Activated naive CD4-positive, alpha-beta T cell treated with anti-CD3 and anti-CD28 coated beads for 36 hours (primary cell): ENCODE measurements around the gene PKHD1. TPM values are rescaled to one million over a fixed set of nuclear protein-coding genes. Genes with fewer than 3 reads are reported as not detected.

Experiments used
- CTCF ChIA-PET: fragments of 350-600 bp; sonication (Branson Sonifier 250); formaldehyde crosslinking; loops from one replicate; lab custom pipeline; 2021; ENCODE audit warnings: antibody characterized with exemption; lab: Charles Lee
- DNase-seq: peaks from one replicate; pipeline ENCODE4 v3.0.0-alpha.2; 2020
- H3K27ac Mint-ChIP-seq: one replicate; pipeline ENCODE4 v1.8.0; 2021; ENCODE audit warnings: mild to moderate bottlenecking, mixed read lengths
- H3K27me3 Mint-ChIP-seq: one replicate; pipeline ENCODE4 v1.8.0; 2021; ENCODE audit warnings: low read depth, mixed read lengths
- H3K36me3 Mint-ChIP-seq: one replicate; pipeline ENCODE4 v1.8.0; 2021; ENCODE audit warnings: low read depth, mixed read lengths
- H3K4me1 Mint-ChIP-seq: one replicate; pipeline ENCODE4 v1.8.0; 2021; ENCODE audit warnings: low read depth, mixed read lengths
- H3K4me3 Mint-ChIP-seq: one replicate; pipeline ENCODE4 v1.8.0; 2021; ENCODE audit warnings: mild to moderate bottlenecking, moderate library complexity, mixed read lengths
- H3K9me3 Mint-ChIP-seq: one replicate; pipeline ENCODE4 v1.8.0; 2021; ENCODE audit warnings: mixed read lengths
- intact Hi-C: fragments of 100-400 bp; cut with micrococcal nuclease; formaldehyde crosslinking; loops from one replicate; pipeline ENCODE4 v1.15.1; 2023
- total RNA-seq, 2 experiments: library from RNA; stranded (reverse); gene quantifications; one replicate each; pipeline ENCODE4 v1.2.3, GENCODE V29; 2021

Gene PKHD1
- total RNA-seq, 2 experiments from 2014 or later: not detected

GRCh38 chr6:51678274-51678673 is 409.1 kb downstream of the PKHD1 start:
- H3K9me3 Mint-ChIP-seq: no peaks in the 10 kb centered on the region
- no peak overlapping the region for H3K27ac Mint-ChIP-seq
- no peak overlapping the region for H3K4me3 Mint-ChIP-seq
- intact Hi-C loops: no loop called here
- no peak for DNase-seq
- no peaks in the 10 kb centered on the region for H3K4me1 Mint-ChIP-seq
- CTCF ChIA-PET: interaction anchor here (0.6 kb wide), 1 partner anchor 145 kb away, joined by 4 read pairs; no protein-coding TSS in a partner anchor
- no peaks in the 10 kb centered on the region for H3K36me3 Mint-ChIP-seq
- H3K27me3 Mint-ChIP-seq: peaks cover 3% of the 10 kb centered on the region

GRCh38 chr6:51675922-51676275 is 411.5 kb downstream of the PKHD1 start:
- Mint-ChIP-seq H3K4me3 (no peak overlapping the region), H3K27me3 (peaks cover 3% of the 10 kb centered on the region), H3K9me3 (no peaks in the 10 kb centered on the region), H3K4me1 (no peaks in the 10 kb centered on the region), H3K27ac (no peak overlapping the region), H3K36me3 (no peaks in the 10 kb centered on the region)
- intact Hi-C loops: no loop called here
- no peak for DNase-seq
- CTCF ChIA-PET: no interaction called here

GRCh38 chr6:51675020-51675921 is 412.1 kb downstream of the PKHD1 start:
- no peaks in the 10 kb centered on the region for H3K4me1 Mint-ChIP-seq
- peaks cover 3% of the 10 kb centered on the region for H3K27me3 Mint-ChIP-seq
- H3K36me3 Mint-ChIP-seq: no peaks in the 10 kb centered on the region
- no peaks in the 10 kb centered on the region for H3K9me3 Mint-ChIP-seq
- intact Hi-C loops: no loop called here
- CTCF ChIA-PET: no interaction called here
- DNase-seq: no peak
- H3K4me3 Mint-ChIP-seq: no peak overlapping the region
- H3K27ac Mint-ChIP-seq: no peak overlapping the region

GRCh38 chr6:51663525-51663924 is 423.9 kb downstream of the PKHD1 start:
- Mint-ChIP-seq H3K9me3 (no peaks in the 10 kb centered on the region), H3K4me1 (no peaks in the 10 kb centered on the region)
- intact Hi-C loops: no loop called here

GRCh38 chr6:51660767-51661166 is 426.6 kb downstream of the PKHD1 start:
- no peak overlapping the region for H3K27ac Mint-ChIP-seq
- intact Hi-C loops: no loop called here
- H3K4me1 Mint-ChIP-seq: no peaks in the 10 kb centered on the region
- no peaks in the 10 kb centered on the region for H3K36me3 Mint-ChIP-seq
- H3K27me3 Mint-ChIP-seq: no peaks in the 10 kb centered on the region
- no peak overlapping the region for H3K4me3 Mint-ChIP-seq
- CTCF ChIA-PET: no interaction called here
- H3K9me3 Mint-ChIP-seq: peaks cover 2% of the 10 kb centered on the region
- no peak for DNase-seq

More at GRCh38 chr6:51663525-51663924, 423.9 kb downstream of the PKHD1 start:
- Mint-ChIP-seq H3K4me3 (no peak overlapping the region), H3K27ac (no peak overlapping the region), H3K27me3 (no peaks in the 10 kb centered on the region), H3K36me3 (no peaks in the 10 kb centered on the region)
- no peak for DNase-seq
- CTCF ChIA-PET: no interaction called here

GRCh38 chr6:51657491-51657890 is 429.9 kb downstream of the PKHD1 start:
- no peak for DNase-seq
- Mint-ChIP-seq H3K4me3 (no peak overlapping the region), H3K9me3 (peaks cover 2% of the 10 kb centered on the region), H3K4me1 (no peaks in the 10 kb centered on the region), H3K27me3 (no peaks in the 10 kb centered on the region), H3K36me3 (no peaks in the 10 kb centered on the region), H3K27ac (no peak overlapping the region)
- CTCF ChIA-PET: no interaction called here
- intact Hi-C loops: no loop called here

GRCh38 chr6:51655517-51655916 is 431.9 kb downstream of the PKHD1 start:
- Mint-ChIP-seq H3K4me1 (no peaks in the 10 kb centered on the region), H3K9me3 (peaks cover 2% of the 10 kb centered on the region), H3K27me3 (no peaks in the 10 kb centered on the region), H3K36me3 (no peaks in the 10 kb centered on the region), H3K4me3 (no peak overlapping the region), H3K27ac (no peak overlapping the region)
- intact Hi-C loops: no loop called here
- no peak for DNase-seq
- CTCF ChIA-PET: no interaction called here

- Mint-ChIP-seq H3K4me1 (no peaks in the 10 kb centered on the region), H3K36me3 (no peaks in the 10 kb centered on the region), H3K27me3 (no peaks in the 10 kb centered on the region), H3K27ac (no peak overlapping the region), H3K9me3 (peaks cover 2% of the 10 kb centered on the region), H3K4me3 (no peak overlapping the region)
- no peak for DNase-seq
- CTCF ChIA-PET: no interaction called here
- intact Hi-C loops: no loop called here
These were observed 432.8 kb downstream of the PKHD1 start for GRCh38 chr6:51654647-51655046.

- intact Hi-C loops: no loop called here
- no peaks in the 10 kb centered on the region for H3K27me3 Mint-ChIP-seq
- no peak for DNase-seq
- H3K4me3 Mint-ChIP-seq: no peak overlapping the region
- H3K9me3 Mint-ChIP-seq: no peaks in the 10 kb centered on the region
- CTCF ChIA-PET: no interaction called here
- H3K36me3 Mint-ChIP-seq: no peaks in the 10 kb centered on the region
- no peaks in the 10 kb centered on the region for H3K4me1 Mint-ChIP-seq
- no peak overlapping the region for H3K27ac Mint-ChIP-seq
These were observed 436.1 kb downstream of the PKHD1 start for GRCh38 chr6:51651132-51651817.

GRCh38 chr6:51648774-51649173 is 438.6 kb downstream of the PKHD1 start:
- intact Hi-C loops: no loop called here

GRCh38 chr6:51648236-51648635 is 439.2 kb downstream of the PKHD1 start:
- Mint-ChIP-seq H3K36me3 (no peaks in the 10 kb centered on the region), H3K9me3 (no peaks in the 10 kb centered on the region), H3K27me3 (no peaks in the 10 kb centered on the region), H3K4me1 (no peaks in the 10 kb centered on the region), H3K27ac (no peak overlapping the region), H3K4me3 (no peak overlapping the region)
- CTCF ChIA-PET: no interaction called here
- no peak for DNase-seq
- intact Hi-C loops: no loop called here

More at GRCh38 chr6:51648774-51649173, 438.6 kb downstream of the PKHD1 start:
- CTCF ChIA-PET: no interaction called here
- no peaks in the 10 kb centered on the region for H3K36me3 Mint-ChIP-seq
- no peak overlapping the region for H3K27ac Mint-ChIP-seq
- H3K4me3 Mint-ChIP-seq: no peak overlapping the region
- no peaks in the 10 kb centered on the region for H3K9me3 Mint-ChIP-seq
- no peak for DNase-seq
- no peaks in the 10 kb centered on the region for H3K27me3 Mint-ChIP-seq
- H3K4me1 Mint-ChIP-seq: no peaks in the 10 kb centered on the region

GRCh38 chr6:51644426-51644825 is 443.0 kb downstream of the PKHD1 start:
- no peak for DNase-seq
- CTCF ChIA-PET: no interaction called here
- Mint-ChIP-seq H3K9me3 (peaks cover 7% of the 10 kb centered on the region), H3K27me3 (no peaks in the 10 kb centered on the region), H3K4me3 (no peak overlapping the region), H3K4me1 (no peaks in the 10 kb centered on the region), H3K36me3 (no peaks in the 10 kb centered on the region), H3K27ac (no peak overlapping the region)
- intact Hi-C loops: no loop called here

GRCh38 chr6:51640021-51640420 is 447.4 kb downstream of the PKHD1 start:
- Mint-ChIP-seq H3K9me3 (peaks cover 10% of the 10 kb centered on the region), H3K27ac (no peak overlapping the region), H3K36me3 (no peaks in the 10 kb centered on the region), H3K4me1 (no peaks in the 10 kb centered on the region), H3K4me3 (no peak overlapping the region), H3K27me3 (no peaks in the 10 kb centered on the region)
- no peak for DNase-seq
- CTCF ChIA-PET: no interaction called here
- intact Hi-C loops: no loop called here
